HG02852 (cell line): ENCODE results near the gene GDPD5.

Experiments
- ATAC-seq: cut with Tn5 transposase; IDR thresholded peaks from one replicate; pipeline ENCODE4 v1.9.1; 2021; ENCODE audit warnings: mild to moderate bottlenecking, moderate library complexity; ENCODE audit not compliant: unreplicated experiment

The GDPD5 gene, protein sequence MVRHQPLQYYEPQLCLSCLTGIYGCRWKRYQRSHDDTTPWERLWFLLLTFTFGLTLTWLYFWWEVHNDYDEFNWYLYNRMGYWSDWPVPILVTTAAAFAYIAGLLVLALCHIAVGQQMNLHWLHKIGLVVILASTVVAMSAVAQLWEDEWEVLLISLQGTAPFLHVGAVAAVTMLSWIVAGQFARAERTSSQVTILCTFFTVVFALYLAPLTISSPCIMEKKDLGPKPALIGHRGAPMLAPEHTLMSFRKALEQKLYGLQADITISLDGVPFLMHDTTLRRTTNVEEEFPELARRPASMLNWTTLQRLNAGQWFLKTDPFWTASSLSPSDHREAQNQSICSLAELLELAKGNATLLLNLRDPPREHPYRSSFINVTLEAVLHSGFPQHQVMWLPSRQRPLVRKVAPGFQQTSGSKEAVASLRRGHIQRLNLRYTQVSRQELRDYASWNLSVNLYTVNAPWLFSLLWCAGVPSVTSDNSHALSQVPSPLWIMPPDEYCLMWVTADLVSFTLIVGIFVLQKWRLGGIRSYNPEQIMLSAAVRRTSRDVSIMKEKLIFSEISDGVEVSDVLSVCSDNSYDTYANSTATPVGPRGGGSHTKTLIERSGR

DNA sequence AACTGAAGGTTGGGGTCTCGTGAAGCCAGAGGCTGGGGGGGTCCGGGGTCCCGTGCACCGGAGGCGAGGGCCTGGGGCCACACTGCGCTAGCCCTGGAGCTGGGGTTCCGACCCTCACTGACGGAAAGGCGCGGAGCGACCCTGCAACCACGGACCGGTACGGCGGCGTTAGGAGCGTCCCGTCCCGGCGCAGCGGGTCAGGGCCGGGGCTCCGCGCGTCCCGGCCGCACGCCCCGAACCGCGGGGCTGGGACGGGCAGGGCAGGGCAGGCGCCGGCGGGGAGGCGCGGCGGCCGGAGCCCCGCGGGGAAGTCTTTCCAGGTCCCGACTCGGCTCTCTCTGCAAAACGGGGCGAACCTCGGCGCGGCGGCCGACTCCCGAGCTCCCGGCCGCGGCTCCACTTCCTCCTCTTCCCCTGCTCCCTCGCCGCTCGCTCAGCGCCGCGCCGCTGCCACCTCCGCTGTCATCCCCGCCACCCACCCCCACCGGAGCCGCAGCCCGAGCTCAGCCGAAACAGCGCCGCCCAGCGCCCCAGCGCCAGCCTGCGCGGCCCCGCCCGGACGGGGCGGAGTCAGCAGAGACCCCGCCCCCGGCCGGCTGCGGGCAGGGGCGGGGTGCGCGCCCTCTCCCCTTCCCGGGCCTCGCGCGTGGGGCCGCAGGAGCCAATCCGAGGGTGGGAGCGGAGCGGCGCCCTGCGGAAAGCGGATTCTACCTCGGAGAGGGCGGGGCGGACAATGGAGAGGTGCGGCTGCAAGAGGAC lies at the start of gene GDPD5:
GDPD5 (minus strand) TSS at position 509 of the 759 bp plus-strand sequence. CDS start 48,206 bp downstream, outside the sequence.
- ATAC-seq: peak; percentile 80

DNA sequence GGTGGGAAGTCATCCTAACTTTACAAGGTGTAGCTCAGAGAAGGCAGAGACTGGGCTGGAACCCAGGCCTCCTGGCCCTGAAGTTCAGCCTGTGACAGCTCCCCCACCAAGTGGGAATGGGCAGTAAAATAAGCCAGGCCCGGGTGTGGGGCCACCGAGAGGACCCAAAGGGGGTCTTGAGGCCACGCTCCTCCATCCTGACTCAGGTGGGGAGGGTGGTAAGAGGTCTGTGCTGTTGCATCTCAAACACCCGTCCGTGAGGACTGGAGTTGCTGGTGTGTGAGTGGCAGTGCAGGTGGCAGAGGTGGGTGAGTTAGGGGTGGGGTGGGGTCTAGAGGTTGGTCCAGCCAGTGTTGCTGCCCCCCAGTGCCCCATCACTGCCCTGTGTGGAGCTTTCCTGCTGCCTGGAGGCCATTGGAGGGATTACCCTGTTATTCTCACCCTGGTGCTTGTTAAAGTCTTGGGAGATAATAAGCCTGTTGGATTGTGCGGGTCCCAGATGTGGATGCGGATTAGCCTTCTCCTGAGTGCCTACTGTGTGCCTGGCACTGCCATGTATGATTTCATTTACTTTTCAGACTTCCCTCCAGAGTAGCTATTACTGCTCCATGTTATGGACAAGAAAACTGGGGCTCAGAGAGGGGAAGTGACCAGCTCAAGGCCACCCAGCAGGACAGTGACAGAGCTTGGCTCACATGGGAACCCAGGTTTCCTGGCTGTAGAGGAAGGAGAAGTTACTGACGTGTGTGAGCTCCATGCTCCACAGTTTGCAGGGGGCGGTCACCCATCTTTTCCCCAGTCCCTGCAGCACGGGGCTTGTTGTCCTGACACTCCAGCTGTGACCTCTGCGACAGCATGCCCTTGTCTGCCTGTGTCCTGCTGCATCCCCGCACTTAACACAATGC lies 49.2 kb upstream of the GDPD5 start:
- no peak for ATAC-seq

DNA sequence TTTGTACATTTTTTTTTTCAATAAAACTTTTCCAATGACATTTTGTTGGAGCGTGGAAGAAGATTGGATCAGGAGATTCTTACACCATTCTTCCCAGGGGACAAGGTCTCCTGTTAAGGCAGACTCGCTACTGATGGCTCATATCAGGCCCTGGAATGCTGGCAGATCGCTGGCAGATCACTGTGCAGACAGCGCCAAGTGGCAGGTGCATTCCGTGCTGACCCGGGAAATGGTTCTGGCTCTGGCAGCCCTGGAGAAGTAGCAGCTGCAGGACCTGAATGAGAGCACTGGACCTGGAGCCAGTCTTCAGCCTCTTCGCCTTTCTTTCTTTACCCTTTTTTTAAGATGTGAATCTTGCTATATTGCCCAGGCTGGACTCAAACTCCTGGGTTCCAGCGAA lies 47.0 kb upstream of the GDPD5 start:
- no peak for ATAC-seq

DNA sequence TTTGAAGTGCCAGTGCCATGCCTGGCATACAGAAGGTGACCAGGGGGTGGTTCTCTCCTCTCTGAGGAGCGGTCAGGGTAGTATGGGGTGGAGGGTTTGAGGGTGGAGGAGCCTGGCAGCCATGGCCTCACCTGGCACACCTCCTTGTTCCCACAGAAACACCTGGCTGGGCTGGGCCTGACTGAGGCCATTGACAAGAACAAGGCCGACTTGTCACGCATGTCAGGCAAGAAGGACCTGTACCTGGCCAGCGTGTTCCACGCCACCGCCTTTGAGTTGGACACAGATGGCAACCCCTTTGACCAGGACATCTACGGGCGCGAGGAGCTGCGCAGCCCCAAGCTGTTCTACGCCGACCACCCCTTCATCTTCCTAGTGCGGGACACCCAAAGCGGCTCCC lies 45.9 kb upstream of the GDPD5 start:
- no peak for ATAC-seq

DNA sequence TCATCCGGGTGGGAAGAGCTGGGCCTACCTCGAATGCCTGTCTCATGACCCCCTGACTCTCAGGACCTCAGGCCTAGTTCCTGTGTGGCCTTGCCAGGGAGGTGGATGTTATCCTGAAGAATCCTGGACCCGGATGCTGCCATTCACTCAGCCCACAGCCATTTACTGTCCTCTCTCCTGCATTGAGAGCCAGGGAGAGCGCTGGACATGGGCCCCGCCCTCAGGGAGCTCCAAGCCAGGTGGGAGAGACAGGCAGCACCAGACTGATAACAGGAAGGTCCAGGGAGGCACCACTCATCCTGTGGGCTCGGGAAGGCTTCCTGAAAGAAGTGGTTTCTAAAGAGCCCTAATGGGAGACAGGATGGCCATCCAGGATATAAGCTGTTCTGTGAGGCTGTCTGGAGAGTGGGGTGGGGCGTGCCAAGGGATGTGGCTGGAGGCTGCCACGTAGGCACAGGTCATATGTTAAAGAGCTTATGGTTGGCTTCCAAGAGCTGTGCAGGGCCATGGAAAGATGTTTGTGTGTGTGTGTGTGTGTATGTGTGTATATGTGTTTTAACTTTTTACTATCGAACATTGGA lies 44.9 kb upstream of the GDPD5 start:
- ATAC-seq: no peak

DNA sequence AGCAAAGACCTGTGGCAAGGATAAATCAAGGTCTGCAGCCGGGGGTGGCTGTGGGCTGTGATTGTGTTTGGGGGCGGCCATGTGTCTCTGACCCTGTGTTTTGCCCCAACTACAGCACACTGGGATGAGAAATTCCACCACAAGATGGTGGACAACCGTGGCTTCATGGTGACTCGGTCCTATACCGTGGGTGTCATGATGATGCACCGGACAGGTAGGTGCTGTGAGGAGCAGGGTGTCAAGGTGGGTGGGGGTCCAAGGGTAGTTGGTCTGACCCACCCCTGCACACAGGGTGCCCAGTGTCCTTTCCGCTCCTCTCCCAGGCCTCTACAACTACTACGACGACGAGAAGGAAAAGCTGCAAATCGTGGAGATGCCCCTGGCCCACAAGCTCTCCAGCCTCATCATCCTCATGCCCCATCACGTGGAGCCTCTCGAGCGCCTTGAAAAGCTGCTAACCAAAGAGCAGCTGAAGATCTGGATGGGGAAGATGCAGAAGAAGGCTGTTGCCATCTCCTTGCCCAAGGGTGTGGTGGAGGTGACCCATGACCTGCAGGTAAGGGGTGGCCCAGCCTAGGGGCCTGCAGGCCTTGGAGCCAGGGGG lies 43.0 kb upstream of the GDPD5 start:
- no peak for ATAC-seq

DNA sequence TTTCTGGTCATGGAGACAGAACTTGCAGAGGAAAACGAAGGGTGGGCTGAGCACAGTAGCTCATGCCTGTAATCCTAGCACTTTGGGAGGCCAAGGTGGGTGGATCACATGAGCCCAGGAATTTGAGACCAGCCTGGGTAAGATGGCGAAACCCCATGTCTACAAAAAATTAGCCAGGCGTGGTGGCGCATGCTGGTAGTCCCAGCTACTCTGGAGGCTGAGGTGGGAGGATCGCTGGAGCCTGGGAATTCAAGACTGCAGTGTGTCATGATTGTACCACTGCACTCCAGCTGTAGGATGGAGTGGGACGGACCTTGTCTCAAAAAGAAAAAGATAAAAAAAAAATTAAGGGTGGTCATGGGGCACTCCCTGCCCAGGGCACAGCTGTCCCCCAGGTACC lies 42.2 kb upstream of the GDPD5 start:
- no peak for ATAC-seq

DNA sequence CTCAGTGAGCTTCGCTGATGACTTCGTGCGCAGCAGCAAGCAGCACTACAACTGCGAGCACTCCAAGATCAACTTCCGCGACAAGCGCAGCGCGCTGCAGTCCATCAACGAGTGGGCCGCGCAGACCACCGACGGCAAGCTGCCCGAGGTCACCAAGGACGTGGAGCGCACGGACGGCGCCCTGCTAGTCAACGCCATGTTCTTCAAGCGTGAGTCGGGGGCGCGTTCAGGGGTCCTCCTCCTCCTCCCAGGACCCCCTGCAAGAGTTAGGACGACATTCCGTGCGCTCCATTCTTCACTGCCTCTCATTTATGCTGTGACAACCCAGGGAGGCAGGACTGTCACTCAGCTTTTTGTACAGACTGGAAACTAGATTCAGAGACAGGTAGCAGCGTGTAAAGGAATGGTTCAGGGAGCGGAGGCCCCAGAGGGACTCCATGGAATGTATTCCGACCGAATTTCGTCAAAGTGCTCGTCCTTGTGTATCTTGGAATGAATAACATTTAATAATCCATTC lies 41.1 kb upstream of the GDPD5 start:
- ATAC-seq: no peak

DNA sequence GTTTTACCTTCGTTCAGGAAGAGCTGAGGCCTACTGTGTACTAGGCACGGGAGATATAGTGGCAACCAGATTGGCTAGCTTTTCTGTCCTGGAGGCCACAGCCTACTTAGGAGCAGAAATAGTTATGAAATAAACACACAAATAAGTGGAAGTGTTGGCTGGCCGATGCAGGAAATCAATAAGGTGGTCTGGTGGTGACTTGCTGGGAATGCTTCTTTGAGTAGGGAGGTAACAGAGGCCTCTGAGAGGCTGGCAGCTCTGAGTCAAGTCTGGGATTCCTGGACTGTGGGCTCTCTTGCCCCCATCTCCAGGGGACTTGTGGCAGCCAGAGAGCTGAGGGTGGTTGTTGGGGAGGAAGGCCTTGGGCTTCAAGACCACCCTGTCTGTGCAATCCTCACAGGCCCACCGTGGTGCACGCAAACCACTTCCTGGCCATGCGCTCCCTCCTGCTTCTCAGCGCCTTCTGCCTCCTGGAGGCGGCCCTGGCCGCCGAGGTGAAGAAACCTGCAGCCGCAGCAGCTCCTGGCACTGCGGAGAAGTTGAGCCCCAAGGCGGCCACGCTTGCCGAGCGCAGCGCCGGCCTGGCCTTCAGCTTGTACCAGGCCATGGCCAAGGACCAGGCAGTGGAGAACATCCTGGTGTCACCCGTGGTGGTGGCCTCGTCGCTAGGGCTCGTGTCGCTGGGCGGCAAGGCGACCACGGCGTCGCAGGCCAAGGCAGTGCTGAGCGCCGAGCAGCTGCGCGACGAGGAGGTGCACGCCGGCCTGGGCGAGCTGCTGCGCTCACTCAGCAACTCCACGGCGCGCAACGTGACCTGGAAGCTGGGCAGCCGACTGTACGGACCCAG lies 40.4 kb upstream of the GDPD5 start:
- ATAC-seq: no peak

DNA sequence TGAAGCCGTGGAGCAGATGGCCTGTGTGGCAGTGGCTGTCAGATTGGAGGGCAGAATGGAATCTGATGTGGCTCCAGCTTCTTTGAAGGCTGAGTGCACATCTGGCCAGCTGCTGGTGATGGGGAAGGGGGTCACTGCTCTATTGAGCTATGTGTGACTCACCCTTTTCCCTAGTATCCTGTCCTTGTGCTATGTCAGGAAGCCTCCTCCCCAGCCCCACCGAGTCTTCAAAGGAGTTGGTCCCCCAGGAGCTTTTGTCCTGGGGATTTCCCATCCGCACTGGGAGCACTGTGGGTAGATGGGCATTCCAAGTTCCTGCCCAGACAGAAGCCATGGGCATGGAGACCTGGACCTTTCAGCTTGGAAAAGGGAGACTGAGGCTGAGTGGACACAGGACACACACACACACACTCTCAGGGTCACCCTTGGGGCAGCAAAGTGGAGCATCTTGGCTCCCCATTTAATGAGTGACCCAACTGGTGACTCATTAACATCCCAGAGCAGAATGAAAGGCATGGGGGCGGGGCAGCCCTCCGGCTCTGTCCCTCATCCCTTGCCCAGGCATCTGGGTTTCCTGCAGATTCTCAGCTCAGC lies 39.6 kb upstream of the GDPD5 start:
- no peak for ATAC-seq

DNA sequence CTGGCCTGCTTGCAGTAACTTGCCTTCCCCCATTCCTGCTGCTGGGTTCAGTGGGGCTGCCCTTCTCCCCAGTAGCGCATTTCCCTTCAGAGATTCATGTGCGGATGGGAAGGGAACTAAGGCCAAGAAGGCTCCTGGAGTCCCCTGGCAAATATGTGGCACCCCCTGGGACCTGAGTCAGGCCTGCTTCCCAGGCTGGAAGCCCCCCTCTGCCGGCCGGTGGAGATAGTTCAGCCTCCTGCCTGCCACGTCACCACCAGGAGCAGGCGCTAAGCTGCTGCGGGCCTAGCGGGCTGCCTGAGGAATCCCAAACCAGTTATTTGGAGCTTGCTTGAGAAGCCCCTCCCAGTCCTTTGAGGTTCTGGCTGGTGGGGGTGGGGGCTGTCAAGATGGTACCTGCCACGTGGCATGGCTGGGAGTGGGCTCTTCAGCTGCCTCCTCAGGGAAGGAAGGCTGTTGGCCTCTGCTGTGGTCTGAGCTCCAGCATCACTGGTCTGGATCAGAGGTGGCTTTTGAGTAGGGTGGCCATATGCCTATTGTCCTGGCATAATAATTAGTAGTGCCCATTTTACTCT lies 38.3 kb upstream of the GDPD5 start:
- ATAC-seq: no peak

DNA sequence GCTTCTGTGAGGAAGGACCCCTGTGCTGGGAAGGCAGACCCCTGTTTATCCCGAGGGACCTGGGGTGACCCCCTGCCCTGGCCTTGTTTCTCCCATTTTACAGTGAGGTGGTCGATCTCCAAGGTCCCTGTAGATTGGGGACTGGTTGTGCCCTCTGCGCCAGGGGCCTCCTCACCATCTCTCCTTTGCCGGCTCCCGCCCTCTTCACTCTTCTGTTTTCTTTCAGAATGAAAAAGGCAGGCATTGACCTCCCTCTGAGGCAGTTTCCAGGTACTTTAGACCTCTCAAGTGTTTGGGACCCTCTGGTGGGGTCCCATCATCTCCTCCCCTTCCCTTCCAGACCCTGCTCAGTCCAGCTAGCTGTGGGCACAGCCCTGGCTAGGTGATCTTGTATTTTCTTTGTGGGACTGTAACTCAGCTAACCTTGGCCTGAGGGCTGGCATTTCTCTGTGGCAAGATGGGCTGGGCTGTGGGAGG lies 37.8 kb upstream of the GDPD5 start:
- ATAC-seq: no peak

DNA sequence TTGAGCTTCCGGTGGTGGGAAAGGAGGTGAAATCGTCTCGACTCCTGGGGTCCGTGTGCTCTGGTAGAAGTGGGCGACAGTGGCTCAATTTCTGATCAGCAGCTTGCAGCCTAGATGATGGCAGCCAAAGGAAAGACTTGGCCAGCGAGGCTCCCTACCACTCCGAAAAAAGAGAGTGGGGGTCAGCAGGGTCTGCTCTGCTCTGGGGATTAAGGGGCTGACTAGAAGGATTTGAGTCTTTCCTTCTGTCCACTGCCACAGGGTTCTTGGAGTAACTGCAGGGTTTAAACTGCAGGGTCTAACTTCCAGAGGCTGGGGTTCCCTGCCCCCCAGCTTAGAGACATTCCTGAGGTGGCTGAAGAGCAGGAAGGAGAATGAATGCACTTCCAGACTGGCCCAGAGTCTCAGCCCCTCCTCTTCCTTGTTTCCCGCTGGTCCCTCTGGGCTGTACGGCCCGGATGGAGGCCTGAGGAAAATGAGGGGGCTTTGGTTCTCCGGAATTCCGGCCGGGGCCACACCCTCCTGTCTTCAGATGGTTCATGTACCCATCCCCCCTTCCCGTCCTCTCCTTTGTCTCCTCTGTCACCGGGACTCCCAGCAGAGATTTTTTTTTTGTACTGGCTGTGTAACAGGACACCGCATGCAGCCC lies 37.2 kb upstream of the GDPD5 start:
- ATAC-seq: no peak

DNA sequence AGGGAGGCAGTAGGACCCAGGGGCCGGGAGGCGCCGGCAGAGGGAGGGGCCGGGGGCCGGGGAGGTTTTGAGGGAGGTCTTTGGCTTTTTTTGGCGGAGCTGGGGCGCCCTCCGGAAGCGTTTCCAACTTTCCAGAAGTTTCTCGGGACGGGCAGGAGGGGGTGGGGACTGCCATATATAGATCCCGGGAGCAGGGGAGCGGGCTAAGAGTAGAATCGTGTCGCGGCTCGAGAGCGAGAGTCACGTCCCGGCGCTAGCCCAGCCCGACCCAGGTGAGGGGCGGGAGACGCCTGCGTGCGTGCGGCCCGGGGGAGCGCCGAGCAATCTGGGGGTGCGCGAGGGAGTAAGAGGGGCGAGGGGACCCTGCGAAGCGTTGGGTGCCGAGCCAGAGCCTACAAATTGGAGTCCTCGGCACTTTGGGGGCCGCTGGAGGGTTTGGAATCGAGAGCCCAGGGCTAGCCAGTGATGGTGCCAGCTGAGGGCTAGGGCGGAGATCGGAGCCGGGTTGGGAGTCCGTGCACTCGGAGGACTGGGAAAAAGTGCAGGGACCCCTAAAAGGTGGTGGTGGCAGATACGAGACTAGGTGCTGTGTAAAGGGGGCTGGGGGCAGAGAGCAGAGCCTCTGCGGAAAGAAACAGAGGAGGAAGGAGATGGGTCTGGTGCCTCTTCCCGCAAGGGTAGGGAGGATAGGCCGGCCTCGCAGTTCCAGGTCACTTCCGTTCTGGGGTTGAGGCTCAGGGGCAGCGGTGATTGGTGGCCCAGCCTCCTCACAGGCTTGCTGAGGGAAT lies 36.5 kb upstream of the GDPD5 start, which contains the start of gene SERPINH1:
SERPINH1 (plus strand) TSS at position 206 of the 788 bp plus-strand sequence. CDS start 4,097 bp downstream, outside the sequence.
- ATAC-seq: peak; percentile 89

DNA sequence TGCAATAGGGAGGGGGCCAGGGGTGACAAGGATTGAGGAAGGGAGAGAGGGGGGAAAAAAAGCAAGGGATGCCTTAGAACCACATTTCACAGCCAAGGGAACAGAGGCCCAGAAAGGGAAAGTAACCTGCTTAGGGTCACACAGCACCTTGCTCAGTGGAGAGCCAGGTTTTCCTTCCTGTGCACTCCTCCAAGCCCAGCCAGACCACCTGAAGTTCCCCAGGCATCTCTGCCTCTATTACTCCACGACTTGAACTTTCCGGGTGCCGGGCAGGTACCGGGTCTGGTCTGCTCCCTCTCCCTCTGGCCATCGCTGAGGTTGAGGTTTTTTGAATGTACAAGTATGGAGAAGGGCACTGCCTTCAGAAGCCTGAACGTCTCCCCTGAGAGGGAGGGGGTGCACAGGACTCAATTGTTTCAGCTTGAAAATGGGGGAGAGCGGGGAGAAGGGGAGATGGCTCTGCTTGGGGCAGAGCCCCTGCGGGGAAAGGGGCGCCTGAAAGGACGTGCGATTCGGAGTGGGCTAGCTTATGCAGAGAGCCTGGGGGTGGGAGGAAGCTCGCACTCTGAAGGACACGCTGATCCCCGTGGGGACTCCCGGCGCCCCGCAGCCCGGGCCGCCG lies 35.8 kb upstream of the GDPD5 start:
- no peak for ATAC-seq

DNA sequence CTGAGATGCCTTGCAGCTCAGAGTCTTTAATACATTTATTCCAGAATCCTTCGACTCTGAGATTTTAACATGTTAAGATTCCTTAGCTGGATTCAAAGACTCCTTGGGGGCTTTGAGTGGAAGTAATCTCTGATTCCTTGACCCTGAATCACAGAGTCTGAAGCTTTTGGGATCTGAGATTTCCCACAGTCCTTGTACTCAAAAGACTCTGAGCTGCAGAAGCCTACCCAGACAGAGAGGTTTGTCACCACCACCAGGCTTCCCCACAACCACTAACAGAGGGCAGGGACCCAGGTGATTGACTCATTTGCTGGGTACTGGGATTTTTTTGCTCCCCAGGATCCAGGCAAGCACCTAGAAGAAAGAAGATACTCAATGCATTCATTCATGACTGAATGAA lies 34.9 kb upstream of the GDPD5 start:
- no peak for ATAC-seq
